PFSK-1 (cell line): ENCODE measurements around the gene CAPN7.

Experiments
- FOXP2 ChIP-seq: optimal IDR thresholded peaks from 2 replicates; pipeline ENCODE3; 2011; ENCODE audit warnings: borderline replicate concordance, control low read depth, inconsistent platforms; ENCODE audit not compliant: insufficient read depth; ENCODE audit errors: extremely low read length, extremely low read depth
- POLR2AphosphoS5 ChIP-seq: IDR thresholded peaks from 2 replicates; pipeline ENCODE4 v1.6.1; 2012; ENCODE audit warnings: low read depth, mild to moderate bottlenecking, control low read depth, low read length, moderate library complexity
- REST ChIP-seq, 2 experiments: IDR thresholded peaks; 2 replicates each; pipeline versions ENCODE4 v1.6.1 to v1.8.0; 2011 to 2012; ENCODE audit warnings: low read depth in 2 of 2, low read length in 2 of 2, control low read depth in 1 of 2, inconsistent platforms in 1 of 2, mild to moderate bottlenecking in 1 of 2, moderate library complexity in 1 of 2; ENCODE audit not compliant: insufficient read depth in 1 of 2
- SIN3A ChIP-seq: IDR thresholded peaks from 2 replicates; pipeline ENCODE4 v1.6.1; 2012; ENCODE audit warnings: mild to moderate bottlenecking, low read length, moderate library complexity, borderline replicate concordance; ENCODE audit not compliant: insufficient read depth
- TAF1 ChIP-seq: IDR thresholded peaks from 2 replicates; pipeline ENCODE4 v1.6.1; 2012; ENCODE audit warnings: low read length, control low read depth, borderline replicate concordance; ENCODE audit not compliant: insufficient read depth

CAPN7 gene

GRCh38 chr3:15220056-15220455 lies 14.0 kb downstream of the CAPN7 start:
- TF ChIP-seq SIN3A: no peak
- TF ChIP-seq REST (IDR thresholded peaks at IDR 0.05; ENCODE audit: insufficient read depth in 1 of 2, low read depth in 2 of 2, low read length in 2 of 2): no peak
- TF ChIP-seq POLR2AphosphoS5: no peak
- no peak for TF ChIP-seq FOXP2
- TF ChIP-seq TAF1: no peak

- TF ChIP-seq TAF1: no peak
- no peak for TF ChIP-seq SIN3A
- no peak for TF ChIP-seq REST (IDR thresholded peaks at IDR 0.05; ENCODE audit: insufficient read depth in 1 of 2, low read depth in 2 of 2, low read length in 2 of 2)
- TF ChIP-seq FOXP2: no peak
- TF ChIP-seq POLR2AphosphoS5: no peak
These were observed 14.6 kb downstream of the CAPN7 start for GRCh38 chr3:15220661-15221060.

GRCh38 chr3:15221574-15222217 lies 15.7 kb downstream of the CAPN7 start:
- TF ChIP-seq TAF1: no peak
- no peak for TF ChIP-seq FOXP2
- no peak for TF ChIP-seq POLR2AphosphoS5
- no peak for TF ChIP-seq SIN3A
- no peak for TF ChIP-seq REST (IDR thresholded peaks at IDR 0.05; ENCODE audit: insufficient read depth in 1 of 2, low read depth in 2 of 2, low read length in 2 of 2)

GRCh38 chr3:15223685-15224572 lies 17.9 kb downstream of the CAPN7 start:
- TF ChIP-seq TAF1: no peak
- TF ChIP-seq POLR2AphosphoS5: no peak
- no peak for TF ChIP-seq SIN3A
- TF ChIP-seq REST (IDR thresholded peaks at IDR 0.05; ENCODE audit: insufficient read depth in 1 of 2, low read depth in 2 of 2, low read length in 2 of 2): no peak
- TF ChIP-seq FOXP2: no peak
